Measurements from ENCODE around the gene PSMG4.

Gene PSMG4

DNA sequence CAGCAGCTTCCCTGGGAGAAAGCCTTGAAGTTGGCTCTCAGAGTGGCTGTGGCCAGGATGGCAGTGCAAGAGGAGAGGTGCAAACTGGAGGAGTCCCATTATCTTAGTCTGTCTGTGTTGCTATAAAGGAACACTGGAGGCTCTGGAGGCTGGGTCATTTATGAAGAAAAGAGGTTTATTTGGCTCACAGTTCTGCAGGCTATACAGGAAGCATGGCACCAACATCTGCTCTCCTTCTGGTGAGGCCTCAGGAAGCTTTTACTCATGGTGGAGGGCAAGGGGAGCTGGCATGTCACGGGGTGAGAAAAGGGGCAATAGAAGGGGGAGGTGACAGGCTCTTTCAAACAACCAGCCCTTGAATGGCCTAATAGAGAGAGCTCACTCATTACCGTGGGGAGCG, 47.1 kb downstream of the PSMG4 start:
- no peak for DNase-seq (ENCODE audit: low read depth in 1 of 2, low spot score in 1 of 2)
- H3K4me3 ChIP-seq (replicated peaks; ENCODE audit: insufficient read depth, low read length): no peak overlapping the region
- no peaks in the 10 kb centered on the region for H3K27me3 ChIP-seq (ENCODE audit: insufficient read depth, poor library complexity, severe bottlenecking)
- H3K27ac ChIP-seq (replicated peaks): no peak overlapping the region
- TF ChIP-seq GABPA (IDR thresholded peaks at IDR 0.05; ENCODE audit: low read depth): no peak
- no peak for TF ChIP-seq POLR2AphosphoS5 (IDR thresholded peaks at IDR 0.05; ENCODE audit: low read depth)
- no peak for TF ChIP-seq REST (IDR thresholded peaks at IDR 0.05; ENCODE audit: insufficient replicate concordance, low read depth)
- no peak for TF ChIP-seq CTCF (IDR thresholded peaks at IDR 0.05; ENCODE audit: insufficient read depth, low read length)
- no peak for TF ChIP-seq SPI1 (IDR thresholded peaks at IDR 0.05; ENCODE audit: borderline replicate concordance, low read depth)

GRCh38 chr6:3306848-3307247, 48.1 kb downstream of the PSMG4 start:
- DNase-seq (ENCODE audit: low read depth in 1 of 2, low spot score in 1 of 2): no peak
- TF ChIP-seq SPI1 (IDR thresholded peaks at IDR 0.05; ENCODE audit: borderline replicate concordance, low read depth) (no peak), GABPA (IDR thresholded peaks at IDR 0.05; ENCODE audit: low read depth) (no peak), CTCF (IDR thresholded peaks at IDR 0.05; ENCODE audit: insufficient read depth, low read length) (no peak), REST (IDR thresholded peaks at IDR 0.05; ENCODE audit: insufficient replicate concordance, low read depth) (no peak), POLR2AphosphoS5 (IDR thresholded peaks at IDR 0.05; ENCODE audit: low read depth) (no peak)
- Histone ChIP-seq H3K27ac (replicated peaks) (no peak overlapping the region), H3K4me3 (replicated peaks; ENCODE audit: insufficient read depth, low read length) (no peak overlapping the region), H3K27me3 (ENCODE audit: insufficient read depth, poor library complexity, severe bottlenecking) (no peaks in the 10 kb centered on the region)

- Histone ChIP-seq H3K4me3 (replicated peaks; ENCODE audit: insufficient read depth, low read length) (no peak overlapping the region), H3K27ac (replicated peaks) (no peak overlapping the region), H3K27me3 (ENCODE audit: insufficient read depth, poor library complexity, severe bottlenecking) (no peaks in the 10 kb centered on the region)
- no peak for DNase-seq (ENCODE audit: low read depth in 1 of 2, low spot score in 1 of 2)
- no peak for TF ChIP-seq SPI1 (IDR thresholded peaks at IDR 0.05; ENCODE audit: borderline replicate concordance, low read depth)
- no peak for TF ChIP-seq CTCF (IDR thresholded peaks at IDR 0.05; ENCODE audit: insufficient read depth, low read length)
- no peak for TF ChIP-seq POLR2AphosphoS5 (IDR thresholded peaks at IDR 0.05; ENCODE audit: low read depth)
- no peak for TF ChIP-seq GABPA (IDR thresholded peaks at IDR 0.05; ENCODE audit: low read depth)
- no peak for TF ChIP-seq REST (IDR thresholded peaks at IDR 0.05; ENCODE audit: insufficient replicate concordance, low read depth)
Observed at GRCh38 chr6:3307436-3307835, 48.7 kb downstream of the PSMG4 start.

Measured in HL-60 (cell line).